Trophoblast cell (in vitro differentiated cells and primary cell): ENCODE results near the gene OLFM1.
"Not testable (repeated sequence)": the region's sequence is repeated elsewhere in the genome, so short reads cannot be mapped to it uniquely, and the experiment has no call there.

ENCODE experiments used
- DNase-seq, 2 donors: peaks; one replicate each; pipeline ENCODE4 v3.0.0-alpha.2; 2016
- H2AFZ ChIP-seq: 2 replicates; pipeline ENCODE4 v1.6.1; 2013; ENCODE audit warnings: low read length, moderate library complexity, mild to moderate bottlenecking; ENCODE audit not compliant: insufficient read depth, poor library complexity
- H2AK5ac ChIP-seq: 2 replicates; pipeline ENCODE4 v1.6.1; 2013; ENCODE audit warnings: mild to moderate bottlenecking, low read length
- H2BK120ac ChIP-seq: 2 replicates; pipeline ENCODE4 v1.6.1; 2013; ENCODE audit warnings: low read length, mild to moderate bottlenecking, moderate library complexity; ENCODE audit not compliant: insufficient read depth, poor library complexity
- H2BK12ac ChIP-seq: 2 replicates; pipeline ENCODE4 v1.6.1; 2013; ENCODE audit warnings: mild to moderate bottlenecking, low read length, moderate library complexity
- H2BK5ac ChIP-seq: 2 replicates; pipeline ENCODE4 v1.6.1; 2013; ENCODE audit warnings: low read length, low read depth, moderate library complexity, mild to moderate bottlenecking; ENCODE audit not compliant: poor library complexity
- H3K14ac ChIP-seq: 2 replicates; pipeline ENCODE4 v1.6.1; 2013; ENCODE audit warnings: mild to moderate bottlenecking, low read length
- H3K18ac ChIP-seq: 2 replicates; pipeline ENCODE4 v1.6.1; 2013; ENCODE audit warnings: mild to moderate bottlenecking, low read length
- H3K23ac ChIP-seq: 2 replicates; pipeline ENCODE4 v1.6.1; 2013; ENCODE audit warnings: low read length
- H3K27ac ChIP-seq: 2 replicates; pipeline ENCODE4 v1.5.1; 2013; ENCODE audit warnings: low read depth, mild to moderate bottlenecking, inconsistent platforms, low read length, moderate library complexity
- H3K27me3 ChIP-seq: 2 replicates; pipeline ENCODE4 v1.6.1; 2013; ENCODE audit warnings: inconsistent platforms, mild to moderate bottlenecking, low read length, moderate library complexity; ENCODE audit not compliant: insufficient read depth
- H3K36me3 ChIP-seq, 2 experiments: 1 replicate in 1 of 2; 2 replicates in 1 of 2; pipeline ENCODE4 v1.6.1; 2013; ENCODE audit warnings: low read length in 2 of 2, mild to moderate bottlenecking in 2 of 2, moderate library complexity in 1 of 2; ENCODE audit not compliant: insufficient read depth in 2 of 2, control insufficient read depth in 1 of 2
- H3K4ac ChIP-seq: 2 replicates; pipeline ENCODE4 v1.6.1; 2013; ENCODE audit warnings: low read depth, mild to moderate bottlenecking, low read length, moderate library complexity
- H3K4me1 ChIP-seq, 2 experiments: 1 replicate in 1 of 2; 2 replicates in 1 of 2; pipeline ENCODE4 v1.6.1; 2013; ENCODE audit warnings: low read length in 2 of 2, mild to moderate bottlenecking in 2 of 2, moderate library complexity in 1 of 2; ENCODE audit not compliant: insufficient read depth in 2 of 2, control insufficient read depth in 1 of 2
- H3K4me2 ChIP-seq: 2 replicates; pipeline ENCODE4 v1.6.1; 2013; ENCODE audit warnings: inconsistent platforms, mild to moderate bottlenecking, low read length, moderate library complexity
- H3K4me3 ChIP-seq: 2 replicates; pipeline ENCODE4 v1.5.1; 2013; ENCODE audit warnings: mild to moderate bottlenecking, low read depth, low read length, inconsistent platforms
- H3K79me1 ChIP-seq: one replicate; pipeline ENCODE4 v1.6.1; 2013; ENCODE audit warnings: low read length
- H3K79me2 ChIP-seq: 2 replicates; pipeline ENCODE4 v1.6.1; 2013; ENCODE audit warnings: low read length, mild to moderate bottlenecking; ENCODE audit not compliant: control insufficient read depth, insufficient read depth, poor library complexity
- H3K9ac ChIP-seq: 2 replicates; pipeline ENCODE4 v1.6.1; 2013; ENCODE audit warnings: mild to moderate bottlenecking, low read length
- H3K9me3 ChIP-seq: 2 replicates; pipeline ENCODE4 v1.6.1; 2013; ENCODE audit warnings: low read depth, mild to moderate bottlenecking, control low read depth, inconsistent platforms, low read length; ENCODE audit not compliant: insufficient read depth
- H4K12ac ChIP-seq: 2 replicates; pipeline ENCODE4 v1.6.1; 2013; ENCODE audit warnings: low read depth, mild to moderate bottlenecking, low read length, moderate library complexity
- H4K8ac ChIP-seq: 2 replicates; pipeline ENCODE4 v1.6.1; 2013; ENCODE audit warnings: low read depth, mild to moderate bottlenecking, low read length, moderate library complexity
- H4K91ac ChIP-seq: one replicate; pipeline ENCODE4 v1.6.1; 2013; ENCODE audit warnings: low read depth, mild to moderate bottlenecking, low read length, moderate library complexity
- WGBS: extraction: QIAGEN DNeasy Blood & Tissue Kit; methylation state at CpG from one replicate; pipeline ENCODE4 v1.1.7; 2013; ENCODE audit warnings: missing lambda C conversion rate; ENCODE audit not compliant: insufficient read length, insufficient coverage; ENCODE audit errors: extremely low coverage; 5-methylcytosine and 5-hydroxymethylcytosine counted together

OLFM1 gene

DNA sequence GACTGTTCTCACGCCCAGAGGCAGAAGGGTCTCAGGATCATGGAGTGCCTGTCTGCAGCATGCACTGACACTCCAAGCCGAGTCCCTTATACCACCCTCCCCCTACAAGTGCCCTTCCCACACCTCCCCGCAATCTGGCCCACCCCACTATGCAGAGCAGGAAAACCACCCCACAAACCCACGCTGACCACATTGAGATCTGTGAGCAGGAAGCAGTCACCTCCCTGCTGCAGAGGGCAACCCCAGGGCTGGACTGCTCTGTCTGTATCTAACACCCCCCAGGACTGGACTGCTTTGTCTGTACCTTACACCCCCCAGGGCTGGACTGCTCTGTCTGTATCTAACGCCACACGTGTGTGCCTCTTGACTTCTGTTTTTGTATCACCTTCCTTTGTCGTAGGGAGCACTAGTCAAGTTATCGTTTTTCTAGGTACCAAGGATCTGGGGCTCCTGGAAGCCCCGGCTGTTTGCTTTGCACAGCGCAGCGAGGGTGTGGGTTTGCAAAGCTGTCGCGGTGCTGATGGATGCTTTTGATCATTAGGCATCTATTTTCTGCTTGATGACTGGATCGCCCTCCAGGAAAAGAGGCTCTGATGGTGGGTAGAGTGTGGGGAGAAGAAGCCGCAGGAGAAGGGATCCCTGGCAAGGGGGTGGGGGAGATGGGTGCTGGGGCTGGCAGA, 21.5 kb downstream of the OLFM1 start:
- no peaks in the 10 kb centered on the region for H3K36me3 ChIP-seq
- no peak overlapping the region for H3K4me3 ChIP-seq
- no peak overlapping the region for H3K18ac ChIP-seq
- H2AK5ac ChIP-seq = no peak overlapping the region
- H2BK12ac ChIP-seq = no peak overlapping the region
- H4K91ac ChIP-seq = no peak overlapping the region
- DNase-seq = no peak
- H3K4ac ChIP-seq = no peak overlapping the region
- no peak overlapping the region for H4K8ac ChIP-seq
- WGBS = no CpG with 5 or more reads among the region's 15 CpGs
- H3K27ac ChIP-seq = no peak overlapping the region
- H3K4me2 ChIP-seq = no peak overlapping the region
- H4K12ac ChIP-seq = no peak overlapping the region
- no peaks in the 10 kb centered on the region for H3K79me2 ChIP-seq
- H3K27me3 ChIP-seq = no peaks in the 10 kb centered on the region
- H2AFZ ChIP-seq = no peak overlapping the region
- H3K23ac ChIP-seq = no peak overlapping the region
- H3K14ac ChIP-seq = no peak overlapping the region
- no peaks in the 10 kb centered on the region for H3K9me3 ChIP-seq
- H3K9ac ChIP-seq = no peak overlapping the region
- H2BK120ac ChIP-seq = no peak overlapping the region
- H3K79me1 ChIP-seq = no peaks in the 10 kb centered on the region
- H2BK5ac ChIP-seq = no peak overlapping the region
- no peaks in the 10 kb centered on the region for H3K4me1 ChIP-seq

DNA sequence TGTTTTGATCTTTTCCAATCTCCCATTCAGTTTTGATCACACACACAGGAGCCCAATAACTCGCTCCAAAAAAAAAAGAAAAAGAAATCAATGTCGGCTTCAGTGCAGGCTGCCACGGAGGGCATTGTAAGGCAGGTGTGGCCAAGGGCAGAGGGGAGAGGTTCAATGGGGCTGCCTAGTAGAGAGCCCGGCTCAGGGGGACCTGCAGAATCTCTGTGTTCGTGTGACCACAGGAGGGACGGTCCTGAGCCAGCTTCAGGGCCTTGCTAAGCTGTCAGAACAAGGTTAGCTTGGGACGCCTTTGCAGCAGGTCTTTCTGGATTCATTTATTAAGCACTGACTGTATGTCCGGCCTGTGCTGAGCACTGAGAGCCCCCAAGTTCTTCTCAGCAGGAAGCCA, 22.2 kb downstream of the OLFM1 start:
- H3K27ac ChIP-seq = no peak overlapping the region
- no peak overlapping the region for H3K18ac ChIP-seq
- H3K4me3 ChIP-seq = no peak overlapping the region
- no peaks in the 10 kb centered on the region for H3K79me1 ChIP-seq
- no peak overlapping the region for H3K4me2 ChIP-seq
- H3K9ac ChIP-seq = no peak overlapping the region
- no peak overlapping the region for H2AK5ac ChIP-seq
- DNase-seq = no peak
- H3K4me1 ChIP-seq = no peaks in the 10 kb centered on the region
- no peak overlapping the region for H4K12ac ChIP-seq
- H3K9me3 ChIP-seq = no peaks in the 10 kb centered on the region
- H2AFZ ChIP-seq = no peak overlapping the region
- H3K27me3 ChIP-seq = no peaks in the 10 kb centered on the region
- no peak overlapping the region for H3K4ac ChIP-seq
- no peaks in the 10 kb centered on the region for H3K36me3 ChIP-seq
- no CpG with 5 or more reads among the region's 8 CpGs for WGBS
- no peak overlapping the region for H2BK120ac ChIP-seq
- no peak overlapping the region for H3K23ac ChIP-seq
- no peak overlapping the region for H3K14ac ChIP-seq
- no peaks in the 10 kb centered on the region for H3K79me2 ChIP-seq
- no peak overlapping the region for H4K91ac ChIP-seq
- no peak overlapping the region for H2BK12ac ChIP-seq
- H2BK5ac ChIP-seq = no peak overlapping the region
- no peak overlapping the region for H4K8ac ChIP-seq

DNA sequence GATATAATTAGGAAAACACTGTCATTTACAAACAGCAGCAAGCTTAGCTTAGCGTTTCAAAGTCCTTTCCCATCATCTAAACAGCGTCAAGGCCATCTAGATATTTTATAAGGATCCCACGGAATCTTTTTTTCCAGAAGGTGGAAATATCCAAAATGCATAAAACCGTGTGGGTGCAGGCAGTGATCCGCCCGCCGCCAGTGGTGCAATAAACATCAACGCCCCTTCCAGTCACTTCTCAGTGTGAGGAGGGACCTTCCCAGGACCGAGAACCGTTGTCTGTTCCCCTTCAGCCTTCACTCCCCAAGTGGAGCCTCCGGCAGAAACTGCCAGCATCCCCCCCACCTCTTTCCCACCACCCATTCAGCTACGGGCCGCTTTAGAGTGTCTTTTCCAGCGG, 22.9 kb downstream of the OLFM1 start:
- no peak for DNase-seq
- Histone ChIP-seq H3K27me3 (no peaks in the 10 kb centered on the region), H2AK5ac (no peak overlapping the region), H3K9me3 (peaks cover 2% of the 10 kb centered on the region), H4K12ac (no peak overlapping the region), H4K91ac (no peak overlapping the region), H3K79me2 (no peaks in the 10 kb centered on the region), H2BK120ac (no peak overlapping the region), H2BK5ac (no peak overlapping the region), H3K4me1 (no peaks in the 10 kb centered on the region), H2BK12ac (no peak overlapping the region), H3K27ac (no peak overlapping the region), H3K23ac (no peak overlapping the region), H4K8ac (no peak overlapping the region), H3K36me3 (no peaks in the 10 kb centered on the region), H3K4me3 (no peak overlapping the region), H3K79me1 (no peaks in the 10 kb centered on the region), H2AFZ (no peak overlapping the region), H3K18ac (no peak overlapping the region), H3K9ac (no peak overlapping the region), H3K4me2 (no peak overlapping the region), H3K14ac (no peak overlapping the region), H3K4ac (no peak overlapping the region)
- WGBS = no CpG with 5 or more reads among the region's 14 CpGs

DNA sequence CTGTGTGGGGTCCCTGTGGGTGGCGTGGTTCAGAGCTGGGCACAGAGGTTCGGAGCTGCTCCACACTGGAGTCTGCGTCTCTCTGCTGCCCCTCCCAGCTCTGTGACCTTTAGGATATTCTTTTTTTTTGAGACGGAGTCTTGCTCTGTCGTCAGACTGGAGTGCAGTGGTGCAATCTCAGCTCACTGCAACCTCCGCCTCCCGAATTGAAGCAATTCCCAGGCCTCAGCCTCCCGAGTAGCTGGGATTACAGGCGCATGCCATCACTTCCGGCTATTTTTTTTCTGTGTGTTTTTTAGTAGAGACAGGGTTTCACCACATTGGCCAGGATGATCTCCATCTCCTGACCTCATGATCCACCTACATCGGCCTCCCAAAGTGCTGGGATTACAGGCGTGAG, 24.1 kb downstream of the OLFM1 start:
- not testable (repeated sequence) for H3K27ac ChIP-seq, H2BK12ac ChIP-seq, H3K79me1 ChIP-seq, DNase-seq, H3K18ac ChIP-seq, H3K4me1 ChIP-seq, H4K91ac ChIP-seq, H3K4ac ChIP-seq, H4K8ac ChIP-seq, H3K36me3 ChIP-seq, H3K23ac ChIP-seq, H2BK5ac ChIP-seq, H3K14ac ChIP-seq, H4K12ac ChIP-seq, H3K79me2 ChIP-seq, H3K9me3 ChIP-seq, H2BK120ac ChIP-seq, H3K4me2 ChIP-seq, H2AFZ ChIP-seq, H3K4me3 ChIP-seq, H2AK5ac ChIP-seq, H3K27me3 ChIP-seq, H3K9ac ChIP-seq
- WGBS = no CpG with 5 or more reads among the region's 12 CpGs
